ENCODE data around the gene TRIO.

TRIO gene

GRCh38 chr5:14557203-14557770 lies 414.1 kb downstream of the TRIO start:
- no peak for DNase-seq (ENCODE audit: low spot score)

GRCh38 chr5:14557791-14558415 lies 414.8 kb downstream of the TRIO start:
- DNase-seq (ENCODE audit: low spot score): no peak
